Articular chondrocyte of knee joint (primary cell): ENCODE data around the gene UBQLN1. TPM values are rescaled to one million over a fixed set of nuclear protein-coding genes. Genes with fewer than 3 reads are reported as not detected.

Experiments
- total RNA-seq: library from RNA; depleted of rRNA; stranded (reverse); fragments of >200 nt; gene quantifications from 2 replicates; pipeline ENCODE4 v1.2.3, GENCODE V29; 2012

UBQLN1 gene
- total RNA-seq = 110 and 118 TPM in 2 replicates

GRCh38 chr9:83707768-83708514 is at the start of gene UBQLN1:
Gene UBQLN1 (minus strand): TSS chr9:83707958. CDS start chr9:83707679, 279 bp downstream.

GRCh38 chr9:83622939-83623678 is 84.6 kb downstream of the UBQLN1 start, which contains the start of gene IDNK:
Gene IDNK (plus strand): TSS chr9:83623143. CDS start chr9:83623172, 29 bp downstream.

Other genes with a start within 250 kb of the UBQLN1 start
- 0.11 and 0.13 TPM in 2 replicates for gene FRMD3, start 169.6 kb downstream of the UBQLN1 start, total RNA-seq
- 7.8 and 8.4 TPM in 2 replicates for gene IDNK, start 84.8 kb downstream of the UBQLN1 start, total RNA-seq
- 1.1 and 3.1 TPM in 2 replicates for gene GKAP1, start 109.8 kb upstream of the UBQLN1 start, total RNA-seq
- 6.4 and 7.4 TPM in 2 replicates for gene KIF27, start 213.5 kb upstream of the UBQLN1 start, total RNA-seq